GM23338 (cell line): ENCODE results near the gene UBE2F. TPM values are rescaled to one million over a fixed set of nuclear protein-coding genes. Genes with fewer than 3 reads are reported as not detected.
"Not testable (repeated sequence)": the region's sequence is repeated elsewhere in the genome, so short reads cannot be mapped to it uniquely, and the experiment has no call there.

Source experiments
- ATAC-seq: fragments of 200-7000 bp; cut with Tn5 transposase; 3 replicates; pipeline ENCODE4 v1.9.1; 2020
- DNase-seq: peaks from one replicate; pipeline ENCODE4 v3.0.0-alpha.2; 2015; ENCODE audit warnings: low spot score
- H2AFZ ChIP-seq: fragments of 200-600 bp; sonication (generic); 2 replicates; pipeline ENCODE4 v1.8.0; 2016; ENCODE audit warnings: antibody characterized with exemption, mild to moderate bottlenecking, moderate library complexity
- H3F3A ChIP-seq: fragments of 200-600 bp; sonication (generic); replicated peaks from 2 replicates; pipeline ENCODE4 v1.8.0; 2017; ENCODE audit warnings: antibody characterized with exemption, mixed run types, low read depth
- H3K27ac ChIP-seq: fragments of 200-600 bp; sonication (generic); 2 replicates; pipeline ENCODE4 v1.6.1; 2016; ENCODE audit warnings: low read depth
- H3K27me3 ChIP-seq: fragments of 200-600 bp; sonication (generic); 2 replicates; pipeline ENCODE4 v1.8.0; 2016; ENCODE audit warnings: mild to moderate bottlenecking, mixed run types, moderate library complexity; ENCODE audit not compliant: insufficient read depth
- H3K36me3 ChIP-seq: fragments of 200-600 bp; sonication (generic); 2 replicates; pipeline ENCODE4 v1.8.0; 2016; ENCODE audit warnings: mild to moderate bottlenecking; ENCODE audit not compliant: insufficient read depth
- H3K4me1 ChIP-seq: fragments of 200-600 bp; sonication (generic); 2 replicates; pipeline ENCODE4 v1.8.0; 2016; ENCODE audit warnings: mild to moderate bottlenecking, moderate library complexity; ENCODE audit not compliant: insufficient read depth
- H3K4me2 ChIP-seq: fragments of 200-600 bp; sonication (generic); 2 replicates; pipeline ENCODE4 v1.7.1; 2017; ENCODE audit warnings: mixed run types
- H3K4me3 ChIP-seq: fragments of 200-600 bp; sonication (generic); 2 replicates; pipeline ENCODE4 v1.6.1; 2016; ENCODE audit warnings: mixed run types
- H3K79me2 ChIP-seq: fragments of 200-600 bp; sonication (generic); replicated peaks from 2 replicates; pipeline ENCODE4 v1.8.0; 2017; ENCODE audit warnings: mild to moderate bottlenecking; ENCODE audit not compliant: insufficient read depth
- H3K9me2 ChIP-seq: fragments of 200-600 bp; sonication (generic); 2 replicates; pipeline ENCODE4 v1.8.0; 2017; ENCODE audit not compliant: insufficient read depth
- H4K20me1 ChIP-seq: fragments of 200-600 bp; sonication (generic); replicated peaks from 2 replicates; pipeline ENCODE4 v1.8.0; 2017; ENCODE audit warnings: mild to moderate bottlenecking; ENCODE audit not compliant: insufficient read depth
- H3K27ac Mint-ChIP-seq: 2 replicates; pipeline ENCODE4 v1.8.0; 2020; ENCODE audit warnings: inconsistent platforms, mild to moderate bottlenecking, moderate library complexity, mixed read lengths
- H3K27me3 Mint-ChIP-seq: 3 replicates; pipeline ENCODE4 v1.8.0; 2022; ENCODE audit warnings: low read depth, mild to moderate bottlenecking, moderate library complexity, mixed read lengths, inconsistent platforms; ENCODE audit not compliant: insufficient read depth, poor library complexity
- H3K36me3 Mint-ChIP-seq: 3 replicates; pipeline ENCODE4 v1.8.0; 2021; ENCODE audit warnings: low read depth, mild to moderate bottlenecking, inconsistent platforms, moderate library complexity, mixed read lengths
- H3K4me1 Mint-ChIP-seq: 3 replicates; pipeline ENCODE4 v1.8.0; 2020; ENCODE audit warnings: mild to moderate bottlenecking, inconsistent platforms, mixed read lengths
- H3K4me3 Mint-ChIP-seq: 3 replicates; pipeline ENCODE4 v1.8.0; 2021; ENCODE audit warnings: moderate library complexity, mild to moderate bottlenecking, inconsistent platforms, mixed read lengths
- H3K9me3 Mint-ChIP-seq: 3 replicates; pipeline ENCODE4 v1.8.0; 2020; ENCODE audit warnings: moderate library complexity, mild to moderate bottlenecking, inconsistent platforms, mixed read lengths
- CREB1 ChIP-seq: fragments of 250-450 bp; sonication (Bioruptor Pico); IDR thresholded peaks from 2 replicates; pipeline ENCODE4 v1.5.0; 2020; ENCODE audit warnings: low read depth, mild to moderate bottlenecking, moderate library complexity
- CTCF ChIP-seq, 2 experiments: fragments of 200-600 bp in 1 of 2; sonication (generic) in 1 of 2; conservative IDR thresholded peaks; 2 replicates each; pipeline versions ENCODE4 v1.5.1 to v1.6.1; 2016 to 2017; ENCODE audit warnings: antibody characterized with exemption in 2 of 2, low read depth in 2 of 2, mild to moderate bottlenecking in 2 of 2, moderate library complexity in 1 of 2
- EZH2 ChIP-seq: fragments of 200-600 bp; sonication (generic); IDR thresholded peaks from one replicate; pipeline ENCODE4 v1.8.0; 2017; ENCODE audit warnings: antibody characterized with exemption, mild to moderate bottlenecking, low read depth; ENCODE audit not compliant: unreplicated experiment
- JUNB ChIP-seq: IDR thresholded peaks from one replicate; pipeline ENCODE4 v1.6.1; 2016; ENCODE audit warnings: antibody characterized with exemption; ENCODE audit not compliant: unreplicated experiment
- NANOG ChIP-seq: IDR thresholded peaks from 2 replicates; pipeline ENCODE4 v1.6.1; 2016; ENCODE audit warnings: antibody characterized with exemption, borderline replicate concordance
- REST ChIP-seq: IDR thresholded peaks from one replicate; pipeline ENCODE4 v1.6.1; 2018; ENCODE audit warnings: antibody characterized with exemption; ENCODE audit not compliant: unreplicated experiment
- STAT1 ChIP-seq: IDR thresholded peaks from one replicate; pipeline ENCODE4 v1.6.1; 2016; ENCODE audit warnings: antibody characterized with exemption; ENCODE audit not compliant: unreplicated experiment
- ZNF331 ChIP-seq: fragments of 250-450 bp; sonication (Bioruptor Pico); IDR thresholded peaks from 2 replicates; pipeline ENCODE4 v1.5.0; 2020; ENCODE audit warnings: low read depth, mild to moderate bottlenecking, moderate library complexity
- polyA plus RNA-seq: library from polyadenylated mRNA; unstranded; fragments of >200 nt; fragmentation: Nextera tagmentation; extraction: Ambion mirVana; gene quantifications from 2 replicates; pipeline ENCODE4 v1.2.1, GENCODE V29; 2016
- total RNA-seq: library from RNA; depleted of rRNA; stranded (reverse); fragments of >200 nt; shearing (Covaris generic); gene quantifications from 2 replicates; pipeline ENCODE4 v1.2.3, GENCODE V29; 2014

The UBE2F gene
- total and polyA plus RNA-seq, 2 experiments from 2014 or later: 98.2 to 106 TPM

DNA sequence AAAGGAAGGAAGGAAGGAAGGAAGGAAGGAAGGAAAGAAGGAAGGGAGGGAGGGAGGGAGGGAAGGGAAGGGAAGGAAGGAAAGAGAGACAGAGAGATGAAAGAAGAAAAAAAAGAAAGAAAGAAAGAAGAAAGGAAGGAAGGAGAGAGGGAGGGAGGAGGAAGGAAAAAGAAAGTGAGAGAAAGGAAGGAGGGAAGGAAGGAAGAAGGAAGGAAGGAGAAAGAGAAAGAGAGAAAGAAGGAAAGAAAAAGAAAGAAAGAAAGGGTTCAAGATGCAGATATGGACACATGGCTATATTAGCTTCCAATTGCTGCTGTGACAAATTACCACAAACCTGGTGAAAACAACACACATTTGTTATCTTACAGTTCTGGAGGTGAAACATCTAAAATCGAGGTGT, 20.4 kb upstream of the UBE2F start:
- H3K27me3 Mint-ChIP-seq: peaks cover 5% of the 10 kb centered on the region
- ATAC-seq: no peak
- peaks cover 19% of the 10 kb centered on the region for H3K36me3 Mint-ChIP-seq
- H3K4me2 ChIP-seq: no peak overlapping the region
- H3K4me3 Mint-ChIP-seq: no peak overlapping the region
- H3K27ac Mint-ChIP-seq: no peak overlapping the region
- no peaks in the 10 kb centered on the region for H3K4me1 ChIP-seq
- H3K9me3 Mint-ChIP-seq: peaks cover 43% of the 10 kb centered on the region
- H3K4me1 Mint-ChIP-seq: no peaks in the 10 kb centered on the region; the same call in 2 of the 3 replicates
- TF ChIP-seq CTCF (conservative IDR thresholded peaks at IDR 0.05; ENCODE audit: low read depth in 2 of 2): no peak
- H2AFZ ChIP-seq: no peak overlapping the region
- no peak overlapping the region for H3K4me3 ChIP-seq
- no peaks in the 10 kb centered on the region for H3K9me2 ChIP-seq
- no peak overlapping the region for H3K27ac ChIP-seq
- H3K27me3 ChIP-seq: no peaks in the 10 kb centered on the region
- DNase-seq: no peak
- no peaks in the 10 kb centered on the region for H4K20me1 ChIP-seq
- H3K36me3 ChIP-seq: no peaks in the 10 kb centered on the region
- no peaks in the 10 kb centered on the region for H3K79me2 ChIP-seq
- H3F3A ChIP-seq: no peaks in the 10 kb centered on the region

DNA sequence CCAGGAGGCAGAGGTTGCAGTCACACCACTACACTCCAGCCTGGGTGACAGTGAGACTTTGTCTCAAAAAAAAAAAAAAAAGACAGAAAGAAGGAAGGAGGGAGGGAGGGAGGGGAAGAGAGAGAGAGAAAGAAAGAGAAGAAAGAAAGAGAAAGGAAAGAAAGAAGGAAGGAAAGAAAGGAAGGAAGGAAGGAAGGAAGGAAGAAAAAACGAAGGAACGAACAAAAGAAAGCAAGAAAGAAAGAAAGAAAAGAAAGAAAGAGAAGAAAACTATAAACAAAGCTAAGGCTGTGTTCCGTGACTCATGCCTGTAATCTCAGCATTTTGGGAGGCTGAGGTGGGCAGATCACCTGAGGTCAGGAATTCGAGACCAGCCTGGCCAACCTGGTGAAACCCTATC, 15.5 kb upstream of the UBE2F start:
- not testable (repeated sequence) for H3K4me3 Mint-ChIP-seq, H3K27me3 Mint-ChIP-seq, H3K9me3 Mint-ChIP-seq, H2AFZ ChIP-seq, H3K27ac Mint-ChIP-seq, H3K27ac ChIP-seq, H3K4me2 ChIP-seq, H4K20me1 ChIP-seq, H3K4me3 ChIP-seq, H3F3A ChIP-seq, DNase-seq, ATAC-seq, H3K4me1 Mint-ChIP-seq, H3K79me2 ChIP-seq, H3K36me3 Mint-ChIP-seq, H3K36me3 ChIP-seq, H3K9me2 ChIP-seq, H3K4me1 ChIP-seq
- H3K27me3 ChIP-seq: peaks cover 18% of the 10 kb centered on the region

DNA sequence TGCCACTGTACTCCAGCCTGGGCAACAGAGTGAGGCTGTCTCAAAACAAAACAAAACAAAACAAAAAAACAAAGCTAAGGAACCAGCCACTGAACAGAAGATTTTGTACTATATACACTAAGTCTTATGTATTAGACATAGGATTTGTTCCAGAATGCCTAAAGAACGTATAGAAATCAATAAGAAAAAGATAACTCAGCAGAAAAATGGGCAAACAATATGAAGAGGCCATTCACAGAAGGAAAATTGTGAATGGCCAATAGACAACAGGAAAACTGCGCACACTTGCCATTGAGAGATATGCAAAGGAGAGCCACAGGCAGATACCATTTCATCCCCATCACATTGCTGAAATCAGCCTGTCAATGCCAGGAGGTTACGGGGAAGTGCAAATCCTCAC, 14.9 kb upstream of the UBE2F start:
- no peak overlapping the region for H3K27ac Mint-ChIP-seq
- Histone ChIP-seq H3K4me3 (no peak overlapping the region), H3K79me2 (no peaks in the 10 kb centered on the region), H3K27me3 (peaks cover 22% of the 10 kb centered on the region), H3F3A (no peaks in the 10 kb centered on the region; the same call in 1 of the 2 replicates), H3K4me1 (no peaks in the 10 kb centered on the region), H3K27ac (no peak overlapping the region), H2AFZ (no peak overlapping the region), H3K36me3 (no peaks in the 10 kb centered on the region), H3K9me2 (no peaks in the 10 kb centered on the region), H4K20me1 (no peaks in the 10 kb centered on the region), H3K4me2 (no peak overlapping the region)
- no peaks in the 10 kb centered on the region for H3K36me3 Mint-ChIP-seq
- peaks cover 2% of the 10 kb centered on the region for H3K27me3 Mint-ChIP-seq
- DNase-seq (no peak), ATAC-seq (no peak)
- no peaks in the 10 kb centered on the region for H3K4me1 Mint-ChIP-seq
- no peak overlapping the region for H3K4me3 Mint-ChIP-seq
- H3K9me3 Mint-ChIP-seq: peaks cover 8% of the 10 kb centered on the region; the same call in 2 of the 3 replicates
- TF ChIP-seq ZNF331 (no peak), REST (no peak), JUNB (no peak), NANOG (no peak), CREB1 (CRISPR knock-in tag) (no peak), STAT1 (no peak), EZH2 (no peak)
